GM12878 (cell line): ENCODE data around the gene PGRMC2. TPM values are rescaled to one million over a fixed set of nuclear protein-coding genes. Genes with fewer than 3 reads are reported as not detected.
A peak's percentile ranks its signal among the peaks of the same experiment; 100 is the strongest.

Experiments
- CBX3 ChIP-seq: fragments of 200-600 bp; sonication (generic); IDR thresholded peaks from 2 replicates; pipeline ENCODE4 v1.6.1; 2016; ENCODE audit warnings: low read depth, borderline replicate concordance
- CBX5 ChIP-seq: sonication (generic); IDR thresholded peaks from 2 replicates; pipeline ENCODE4 v1.6.1; 2016; ENCODE audit warnings: low read depth, moderate library complexity, mild to moderate bottlenecking, inconsistent platforms
- CHD1 ChIP-seq: IDR thresholded peaks from 2 replicates; pipeline ENCODE4 v1.6.1; 2012; ENCODE audit warnings: low read depth, low read length, improper control_type of control experiment
- EED ChIP-seq: sonication (generic); IDR thresholded peaks from 2 replicates; pipeline ENCODE4 v1.6.1; 2016; ENCODE audit warnings: antibody characterized with exemption, low read depth
- IRF4 ChIP-seq: IDR thresholded peaks from 2 replicates; pipeline ENCODE4 v1.6.1; 2011; ENCODE audit warnings: low read depth, low read length
- JUND ChIP-seq: IDR thresholded peaks from 2 replicates; pipeline ENCODE4 v1.6.1; 2012; ENCODE audit warnings: low read depth, mild to moderate bottlenecking, low read length, improper control_type of control experiment, moderate library complexity
- MEF2A ChIP-seq: IDR thresholded peaks from 2 replicates; pipeline ENCODE4 v1.6.1; 2011; ENCODE audit warnings: low read depth, mild to moderate bottlenecking, low read length, moderate library complexity; ENCODE audit not compliant: insufficient read depth
- MEF2B ChIP-seq: fragments of 450-650 bp; IDR thresholded peaks from 2 replicates; pipeline ENCODE4 v1.6.1; 2018; ENCODE audit warnings: mild to moderate bottlenecking, moderate library complexity; ENCODE audit not compliant: partially characterized antibody, poor library complexity, severe bottlenecking
- NBN ChIP-seq: fragments of 450-650 bp; IDR thresholded peaks from 2 replicates; pipeline ENCODE4 v1.6.1; 2016
- NFIC ChIP-seq: IDR thresholded peaks from 2 replicates; pipeline ENCODE4 v1.6.1; 2012; ENCODE audit warnings: low read depth, mild to moderate bottlenecking, inconsistent platforms, low read length, moderate library complexity
- PAX5 ChIP-seq: IDR thresholded peaks from 2 replicates; pipeline ENCODE4 v1.6.1; 2011; ENCODE audit warnings: low read depth, low read length, borderline replicate concordance
- RAD21 ChIP-seq: IDR thresholded peaks from 2 replicates; pipeline ENCODE4 v1.6.1; 2011; ENCODE audit warnings: mild to moderate bottlenecking, low read depth, low read length, moderate library complexity; ENCODE audit not compliant: insufficient read depth
- RCOR1 ChIP-seq: conservative IDR thresholded peaks from 2 replicates; pipeline ENCODE4 v1.6.1; 2012; ENCODE audit warnings: low read depth, low read length, improper control_type of control experiment
- SMARCA5 ChIP-seq: fragments of 450-650 bp; IDR thresholded peaks from 2 replicates; pipeline ENCODE4 v1.6.1; 2017; ENCODE audit warnings: mild to moderate bottlenecking
- SREBF1 ChIP-seq: IDR thresholded peaks from 2 replicates; pipeline ENCODE4 v1.6.1; 2012; ENCODE audit warnings: mild to moderate bottlenecking, low read length
- TAF1 ChIP-seq: IDR thresholded peaks from 2 replicates; pipeline ENCODE4 v1.6.1; 2011; ENCODE audit warnings: mild to moderate bottlenecking, low read depth, low read length, borderline replicate concordance
- TBL1XR1 ChIP-seq: IDR thresholded peaks from 2 replicates; pipeline ENCODE4 v1.6.1; 2012; ENCODE audit warnings: low read depth, low read length, improper control_type of control experiment
- WRNIP1 ChIP-seq: IDR thresholded peaks from 2 replicates; pipeline ENCODE4 v1.6.1; 2011; ENCODE audit warnings: low read depth, low read length, improper control_type of control experiment, borderline replicate concordance
- YBX1 ChIP-seq: fragments of 450-650 bp; IDR thresholded peaks from 2 replicates; pipeline ENCODE4 v1.6.1; 2016; ENCODE audit warnings: antibody characterized with exemption
- polyA plus RNA-seq, 11 experiments: library from polyadenylated mRNA; depleted of rRNA in 4 of 11; unstranded in 6 of 11; stranded (reverse) in 5 of 11; fragments of >200 nt; fragmentation: Nextera tagmentation in 4 of 11; fragmentation: Illumina TruSeq in 1 of 11; extraction: Ambion mirVana in 4 of 11; extraction: Trizol in 1 of 11; gene quantifications; 1 replicate in 1 of 11; 2 replicates in 10 of 11; pipeline versions ENCODE4 v1.2.1 to v1.2.3, GENCODE V29; 2011 to 2016; ENCODE audit warnings: inconsistent platforms in 2 of 11, missing spikeins in 2 of 11, low read depth in 1 of 11
- total RNA-seq, 4 experiments: library from RNA; depleted of rRNA in 3 of 4; stranded (reverse); fragments of >200 nt in 3 of 4; fragmentation: Illumina TruSeq in 1 of 4; extraction: Trizol in 1 of 4; gene quantifications; 2 replicates each; pipeline versions ENCODE4 v1.2.1 to v1.2.3, GENCODE V29; 2013 to 2021
- TF ChIP-seq, protein P1 (sequence below): IDR thresholded peaks from 2 replicates; pipeline ENCODE4 v1.6.1; 2012; ENCODE audit warnings: mild to moderate bottlenecking, low read depth, low read length
- TF ChIP-seq, protein P2 (sequence below): fragments of 450-650 bp; IDR thresholded peaks from 2 replicates; pipeline ENCODE4 v1.6.1; 2017; ENCODE audit warnings: antibody characterized with exemption, mild to moderate bottlenecking, moderate library complexity

Gene PGRMC2
- total and polyA plus RNA-seq, 10 of the 15 experiments (the other 5 are each of a cell fraction or from before 2014, with no cell fraction given) = 6.3 to 38.4 (median 12.0) TPM

GRCh38 chr4:128287871-128288688 lies 467 bp upstream of the PGRMC2 start (continued):
- TF ChIP-seq, protein P1, sequence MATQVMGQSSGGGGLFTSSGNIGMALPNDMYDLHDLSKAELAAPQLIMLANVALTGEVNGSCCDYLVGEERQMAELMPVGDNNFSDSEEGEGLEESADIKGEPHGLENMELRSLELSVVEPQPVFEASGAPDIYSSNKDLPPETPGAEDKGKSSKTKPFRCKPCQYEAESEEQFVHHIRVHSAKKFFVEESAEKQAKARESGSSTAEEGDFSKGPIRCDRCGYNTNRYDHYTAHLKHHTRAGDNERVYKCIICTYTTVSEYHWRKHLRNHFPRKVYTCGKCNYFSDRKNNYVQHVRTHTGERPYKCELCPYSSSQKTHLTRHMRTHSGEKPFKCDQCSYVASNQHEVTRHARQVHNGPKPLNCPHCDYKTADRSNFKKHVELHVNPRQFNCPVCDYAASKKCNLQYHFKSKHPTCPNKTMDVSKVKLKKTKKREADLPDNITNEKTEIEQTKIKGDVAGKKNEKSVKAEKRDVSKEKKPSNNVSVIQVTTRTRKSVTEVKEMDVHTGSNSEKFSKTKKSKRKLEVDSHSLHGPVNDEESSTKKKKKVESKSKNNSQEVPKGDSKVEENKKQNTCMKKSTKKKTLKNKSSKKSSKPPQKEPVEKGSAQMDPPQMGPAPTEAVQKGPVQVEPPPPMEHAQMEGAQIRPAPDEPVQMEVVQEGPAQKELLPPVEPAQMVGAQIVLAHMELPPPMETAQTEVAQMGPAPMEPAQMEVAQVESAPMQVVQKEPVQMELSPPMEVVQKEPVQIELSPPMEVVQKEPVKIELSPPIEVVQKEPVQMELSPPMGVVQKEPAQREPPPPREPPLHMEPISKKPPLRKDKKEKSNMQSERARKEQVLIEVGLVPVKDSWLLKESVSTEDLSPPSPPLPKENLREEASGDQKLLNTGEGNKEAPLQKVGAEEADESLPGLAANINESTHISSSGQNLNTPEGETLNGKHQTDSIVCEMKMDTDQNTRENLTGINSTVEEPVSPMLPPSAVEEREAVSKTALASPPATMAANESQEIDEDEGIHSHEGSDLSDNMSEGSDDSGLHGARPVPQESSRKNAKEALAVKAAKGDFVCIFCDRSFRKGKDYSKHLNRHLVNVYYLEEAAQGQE = no peak
- TF ChIP-seq TBL1XR1 (no peak), NFIC (no peak), MEF2B (peak; percentile 27), RAD21 (no peak), JUND (no peak), EED (peak; percentile 77), NBN (0 out of 2 replicates have a peak, but pooled peaks have one; percentile 45), CHD1 (no peak), IRF4 (no peak), SMARCA5 (peak; percentile 65; the same call in 1 of the 2 replicates), PAX5 (no peak; the same call in 1 of the 2 replicates), CBX3 (no peak), CBX5 (no peak), SREBF1 (no peak), WRNIP1 (no peak), MEF2A (no peak), RCOR1 (no peak), TAF1 (peak; percentile 32), YBX1 (no peak)
- TF ChIP-seq, protein P2, sequence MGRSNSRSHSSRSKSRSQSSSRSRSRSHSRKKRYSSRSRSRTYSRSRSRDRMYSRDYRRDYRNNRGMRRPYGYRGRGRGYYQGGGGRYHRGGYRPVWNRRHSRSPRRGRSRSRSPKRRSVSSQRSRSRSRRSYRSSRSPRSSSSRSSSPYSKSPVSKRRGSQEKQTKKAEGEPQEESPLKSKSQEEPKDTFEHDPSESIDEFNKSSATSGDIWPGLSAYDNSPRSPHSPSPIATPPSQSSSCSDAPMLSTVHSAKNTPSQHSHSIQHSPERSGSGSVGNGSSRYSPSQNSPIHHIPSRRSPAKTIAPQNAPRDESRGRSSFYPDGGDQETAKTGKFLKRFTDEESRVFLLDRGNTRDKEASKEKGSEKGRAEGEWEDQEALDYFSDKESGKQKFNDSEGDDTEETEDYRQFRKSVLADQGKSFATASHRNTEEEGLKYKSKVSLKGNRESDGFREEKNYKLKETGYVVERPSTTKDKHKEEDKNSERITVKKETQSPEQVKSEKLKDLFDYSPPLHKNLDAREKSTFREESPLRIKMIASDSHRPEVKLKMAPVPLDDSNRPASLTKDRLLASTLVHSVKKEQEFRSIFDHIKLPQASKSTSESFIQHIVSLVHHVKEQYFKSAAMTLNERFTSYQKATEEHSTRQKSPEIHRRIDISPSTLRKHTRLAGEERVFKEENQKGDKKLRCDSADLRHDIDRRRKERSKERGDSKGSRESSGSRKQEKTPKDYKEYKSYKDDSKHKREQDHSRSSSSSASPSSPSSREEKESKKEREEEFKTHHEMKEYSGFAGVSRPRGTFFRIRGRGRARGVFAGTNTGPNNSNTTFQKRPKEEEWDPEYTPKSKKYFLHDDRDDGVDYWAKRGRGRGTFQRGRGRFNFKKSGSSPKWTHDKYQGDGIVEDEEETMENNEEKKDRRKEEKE = no peak
